GM18867 (cell line): ENCODE results near the gene ST7.

ENCODE experiments used
- ATAC-seq: cut with Tn5 transposase; IDR thresholded peaks from one replicate; pipeline ENCODE4 v1.9.1; 2021; ENCODE audit warnings: mild to moderate bottlenecking, moderate library complexity; ENCODE audit not compliant: unreplicated experiment

Gene ST7

GRCh38 chr7:117006907-117007684 is 53.8 kb downstream of the ST7 start:
- ATAC-seq = no peak

- no peak for ATAC-seq
These were observed 55.0 kb downstream of the ST7 start for GRCh38 chr7:117008118-117008885.

- no peak for ATAC-seq
These were observed 55.7 kb downstream of the ST7 start for GRCh38 chr7:117008886-117009531.

GRCh38 chr7:117009705-117010361 is 56.5 kb downstream of the ST7 start:
- ATAC-seq = no peak

GRCh38 chr7:117010375-117011133 is 57.3 kb downstream of the ST7 start:
- ATAC-seq = peak; percentile 44

- peak; percentile 87 for ATAC-seq
These were observed 58.3 kb downstream of the ST7 start for GRCh38 chr7:117011419-117012260.

GRCh38 chr7:117012284-117012683 is 59.0 kb downstream of the ST7 start:
- peak; percentile 6 for ATAC-seq

GRCh38 chr7:117012696-117013095 is 59.4 kb downstream of the ST7 start:
- peak; percentile 21 for ATAC-seq

GRCh38 chr7:117014099-117014656 is 60.9 kb downstream of the ST7 start:
- ATAC-seq = no peak

- ATAC-seq = peak; percentile 46
These were observed 61.4 kb downstream of the ST7 start for GRCh38 chr7:117014673-117015133.

GRCh38 chr7:117015258-117016184 is 62.2 kb downstream of the ST7 start:
- no peak for ATAC-seq

GRCh38 chr7:117017017-117017451 is 63.7 kb downstream of the ST7 start:
- ATAC-seq = no peak

- no peak for ATAC-seq
These were observed 64.5 kb downstream of the ST7 start for GRCh38 chr7:117017702-117018266.

GRCh38 chr7:117018713-117019112 is 65.4 kb downstream of the ST7 start:
- ATAC-seq = no peak

GRCh38 chr7:117019287-117019686 is 66.0 kb downstream of the ST7 start:
- no peak for ATAC-seq

- ATAC-seq = no peak
These were observed 66.7 kb downstream of the ST7 start for GRCh38 chr7:117019786-117020590.

- ATAC-seq = no peak
These were observed 67.3 kb downstream of the ST7 start for GRCh38 chr7:117020591-117020973.
